Esophagus muscularis mucosa (tissue), 4 donors: Measurements from ENCODE around the gene WNT5B. TPM values are rescaled to one million over a fixed set of nuclear protein-coding genes. Genes with fewer than 3 reads are reported as not detected.

Source experiments
- DNase-seq: peaks from one replicate; pipeline ENCODE4 v3.0.0-alpha.2; 2017; ENCODE audit errors: extremely low spot score
- H3K27ac ChIP-seq, 4 donors: fragments of 200-600 bp; sonication (generic); replicated peaks in 1 of 4; 1 replicate in 3 of 4; 2 replicates in 1 of 4; pipeline ENCODE4 v1.5.1; 2016 to 2019; ENCODE audit warnings: mild to moderate bottlenecking in 1 of 4
- H3K27me3 ChIP-seq, 4 donors: fragments of 200-600 bp; sonication (generic); one replicate each; pipeline versions ENCODE4 v1.5.1 to v1.6.0; 2016 to 2019
- H3K36me3 ChIP-seq, 4 donors: fragments of 200-600 bp; sonication (generic); one replicate each; pipeline ENCODE4 v1.5.1; 2016 to 2019
- H3K4me1 ChIP-seq, 4 donors: fragments of 200-600 bp; sonication (generic); one replicate each; pipeline ENCODE4 v1.5.1; 2016 to 2019
- H3K4me3 ChIP-seq, 4 donors: fragments of 200-600 bp; sonication (generic); 1 replicate in 2 of 4; 2 replicates in 2 of 4; pipeline ENCODE4 v1.5.1; 2016 to 2019; ENCODE audit warnings: mild to moderate bottlenecking in 4 of 4, moderate library complexity in 1 of 4
- H3K9me3 ChIP-seq, 4 donors: fragments of 200-600 bp; sonication (generic); 1 replicate in 3 of 4; 2 replicates in 1 of 4; pipeline ENCODE4 v1.5.1; 2016 to 2019
- CTCF ChIP-seq, 3 experiments: fragments of 200-600 bp in 2 of 3; fragments of 450-650 bp in 1 of 3; sonication (generic) in 2 of 3; IDR thresholded peaks; one replicate each; pipeline ENCODE4 v1.5.1; 2017 to 2019; ENCODE audit warnings: antibody characterized with exemption in 3 of 3, mild to moderate bottlenecking in 2 of 3, moderate library complexity in 1 of 3
- EP300 ChIP-seq: sonication (generic); formaldehyde crosslinking; IDR thresholded peaks from one replicate; pipeline ENCODE4 v1.6.1; 2017; ENCODE audit warnings: antibody characterized with exemption
- POLR2A ChIP-seq: fragments of 450-650 bp; IDR thresholded peaks from one replicate; pipeline ENCODE4 v1.6.1; 2017; ENCODE audit warnings: antibody characterized with exemption, moderate library complexity, mild to moderate bottlenecking, low read depth
- POLR2AphosphoS5 ChIP-seq, 2 donors: sonication (generic); formaldehyde crosslinking; IDR thresholded peaks; one replicate each; pipeline ENCODE4 v1.6.1; 2017; ENCODE audit warnings: antibody characterized with exemption in 2 of 2
- WGBS: methylation state at CpG from one replicate; pipeline ENCODE4 v1.1.5; 2018; 5-methylcytosine and 5-hydroxymethylcytosine counted together
- intact Hi-C: fragments of 100-400 bp; cut with DNase I; formaldehyde crosslinking; loops from one replicate; pipeline ENCODE4 v1.15.1; 2023
- total RNA-seq, 4 donors: library from RNA; depleted of rRNA; stranded (reverse); fragments of >200 nt; gene quantifications; one replicate each; pipeline versions ENCODE4 v1.1.0 to v1.2.1, GENCODE V29; 2016

The WNT5B gene
- total RNA-seq, 4 donors from 2014 or later = 33.5 to 112 (median 53.5) TPM

- DNase-seq = no peak
- H3K36me3 ChIP-seq = peaks cover 0 to 19% (median 10%) of the 10 kb centered on the region in 4 donors
- H3K4me3 ChIP-seq = peak overlapping the region in 1 of 4 donors; percentile 16
- intact Hi-C loops = no loop called here
- WGBS = 71% methylated on average over 11 of the region's 11 CpGs
- H3K4me1 ChIP-seq = peaks cover 31 to 80% (median 72%) of the 10 kb centered on the region in 4 donors
- H3K9me3 ChIP-seq = no peaks in the 10 kb centered on the region
- TF ChIP-seq CTCF (IDR thresholded peaks at IDR 0.05) (no peak), POLR2A (no peak), POLR2AphosphoS5 (IDR thresholded peaks at IDR 0.05) (no peak), EP300 (no peak)
- peak overlapping the region; percentile 55 to 93 (median 82) for H3K27ac ChIP-seq
- H3K27me3 ChIP-seq = no peaks in the 10 kb centered on the region
These were observed 6.5 kb downstream of the WNT5B start for GRCh38 chr12:1635301-1636095.

- Histone ChIP-seq H3K36me3 (peaks cover 0 to 23% (median 12%) of the 10 kb centered on the region in 4 donors), H3K4me1 (peaks cover 13 to 77% (median 66%) of the 10 kb centered on the region in 4 donors), H3K9me3 (no peaks in the 10 kb centered on the region), H3K4me3 (no peak overlapping the region), H3K27ac (peak overlapping the region in 3 of 4 donors; percentile 20 to 60 (median 55)), H3K27me3 (no peaks in the 10 kb centered on the region)
- DNase-seq = no peak
- TF ChIP-seq POLR2AphosphoS5 (IDR thresholded peaks at IDR 0.05) (peak in 1 of 2 donors; percentile 29), CTCF (IDR thresholded peaks at IDR 0.05) (no peak)
- intact Hi-C loops = no loop called here
- 62% methylated on average over 5 of the region's 5 CpGs for WGBS
These were observed 9.2 kb downstream of the WNT5B start for GRCh38 chr12:1638203-1638602.

- TF ChIP-seq CTCF (IDR thresholded peaks at IDR 0.05) (no peak), EP300 (no peak), POLR2A (no peak), POLR2AphosphoS5 (IDR thresholded peaks at IDR 0.05) (no peak)
- Histone ChIP-seq H3K4me3 (no peak overlapping the region), H3K36me3 (peaks cover 0 to 23% (median 12%) of the 10 kb centered on the region in 4 donors), H3K27ac (peak overlapping the region in 2 of 4 donors; percentile 19 to 74), H3K4me1 (peaks cover 8 to 77% (median 64%) of the 10 kb centered on the region in 4 donors), H3K9me3 (no peaks in the 10 kb centered on the region), H3K27me3 (no peaks in the 10 kb centered on the region)
- intact Hi-C loops = no loop called here
- 84% methylated on average over 12 of the region's 40 CpGs for WGBS
- no peak for DNase-seq
These were observed 10.5 kb downstream of the WNT5B start for GRCh38 chr12:1639538-1639937.

GRCh38 chr12:1640328-1641234 lies 11.6 kb downstream of the WNT5B start:
- H3K27ac ChIP-seq = peak overlapping the region in 3 of 4 donors; percentile 13 to 74 (median 48)
- no peak overlapping the region for H3K4me3 ChIP-seq
- 72% methylated on average over 8 of the region's 18 CpGs for WGBS
- intact Hi-C loops = no loop called here
- no peak for DNase-seq
- H3K4me1 ChIP-seq = peaks cover 15 to 77% (median 64%) of the 10 kb centered on the region in 4 donors
- no peaks in the 10 kb centered on the region for H3K27me3 ChIP-seq
- TF ChIP-seq POLR2A (no peak), CTCF (IDR thresholded peaks at IDR 0.05) (no peak), POLR2AphosphoS5 (IDR thresholded peaks at IDR 0.05) (no peak), EP300 (no peak)
- no peaks in the 10 kb centered on the region for H3K9me3 ChIP-seq
- peaks cover 0 to 24% (median 13%) of the 10 kb centered on the region in 4 donors for H3K36me3 ChIP-seq
